Cerebellar cortex (tissue), 1 donor: Measurements from ENCODE around the gene NME1.
"Not testable (repeated sequence)": the region's sequence is repeated elsewhere in the genome, so short reads cannot be mapped to it uniquely, and the experiment has no call there.

Source experiments
- DNase-seq: peaks from one replicate; pipeline ENCODE4 v3.0.0-alpha.2; 2015; ENCODE audit warnings: low spot score

NME1 gene

DNA sequence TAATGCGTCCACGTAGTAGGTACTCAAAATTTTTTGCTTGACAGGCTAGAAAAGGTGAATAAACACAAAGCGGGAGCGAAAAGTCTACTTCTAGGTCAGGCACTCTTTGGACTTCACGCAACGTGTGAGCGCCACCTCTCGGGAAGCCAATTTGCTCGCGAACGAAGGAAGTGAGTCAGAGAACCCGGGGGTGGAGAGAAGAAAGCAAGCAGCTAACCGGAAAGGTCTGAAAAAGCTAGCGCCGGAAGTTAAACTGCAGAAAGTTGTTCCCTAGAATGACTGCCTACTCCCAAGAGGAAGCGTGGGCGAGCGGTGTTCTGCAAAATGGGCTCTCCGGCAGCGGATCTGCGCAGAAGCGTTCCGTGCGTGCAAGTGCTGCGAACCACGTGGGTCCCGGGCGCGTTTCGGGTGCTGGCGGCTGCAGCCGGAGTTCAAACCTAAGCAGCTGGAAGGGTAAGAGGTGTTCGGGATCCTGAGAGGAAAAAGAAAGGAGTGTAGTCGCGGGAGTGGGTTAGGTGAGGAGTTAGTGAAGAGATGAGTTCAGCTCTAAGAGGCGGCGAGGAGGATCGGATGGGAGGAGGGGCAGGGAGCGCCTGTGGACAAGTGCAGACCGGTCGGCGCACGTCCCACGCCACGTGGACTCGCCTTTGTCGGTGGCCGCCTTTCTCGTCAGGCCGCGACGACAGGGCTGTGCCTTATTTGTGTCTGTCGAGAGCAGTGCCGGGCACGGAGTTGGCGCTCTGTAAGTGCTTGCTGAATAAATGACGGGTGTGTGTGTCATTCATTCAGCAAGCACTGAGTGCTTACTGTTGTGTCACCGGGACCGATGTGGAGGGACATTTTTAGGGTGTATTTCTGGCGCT is at the start of gene NME1:
Gene NME1 (plus strand): TSS at position 350 of the 863 bp plus-strand sequence. CDS start 2,096 bp downstream, outside the sequence.
- DNase-seq = peak; percentile 100

DNA sequence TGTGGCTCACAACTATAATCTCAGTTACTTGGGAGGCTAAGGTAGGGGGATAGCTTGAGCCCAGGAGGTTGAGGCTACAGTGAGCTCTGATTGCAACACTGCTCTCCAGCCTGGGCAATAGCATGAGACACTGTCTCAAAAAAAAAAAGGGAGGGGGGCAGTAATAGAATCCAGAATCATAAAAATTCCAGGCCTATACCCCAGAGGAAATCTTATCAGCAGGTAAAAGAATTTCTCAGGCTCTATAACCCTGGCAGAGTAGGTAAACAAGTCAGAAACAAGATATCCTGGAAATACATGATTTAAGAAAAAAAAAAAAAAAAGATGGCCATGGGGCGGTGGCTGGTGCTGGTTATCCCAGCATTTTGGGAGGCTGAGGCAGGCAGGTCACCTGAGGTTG is 45.6 kb upstream of the NME1 start:
- no peak for DNase-seq

DNA sequence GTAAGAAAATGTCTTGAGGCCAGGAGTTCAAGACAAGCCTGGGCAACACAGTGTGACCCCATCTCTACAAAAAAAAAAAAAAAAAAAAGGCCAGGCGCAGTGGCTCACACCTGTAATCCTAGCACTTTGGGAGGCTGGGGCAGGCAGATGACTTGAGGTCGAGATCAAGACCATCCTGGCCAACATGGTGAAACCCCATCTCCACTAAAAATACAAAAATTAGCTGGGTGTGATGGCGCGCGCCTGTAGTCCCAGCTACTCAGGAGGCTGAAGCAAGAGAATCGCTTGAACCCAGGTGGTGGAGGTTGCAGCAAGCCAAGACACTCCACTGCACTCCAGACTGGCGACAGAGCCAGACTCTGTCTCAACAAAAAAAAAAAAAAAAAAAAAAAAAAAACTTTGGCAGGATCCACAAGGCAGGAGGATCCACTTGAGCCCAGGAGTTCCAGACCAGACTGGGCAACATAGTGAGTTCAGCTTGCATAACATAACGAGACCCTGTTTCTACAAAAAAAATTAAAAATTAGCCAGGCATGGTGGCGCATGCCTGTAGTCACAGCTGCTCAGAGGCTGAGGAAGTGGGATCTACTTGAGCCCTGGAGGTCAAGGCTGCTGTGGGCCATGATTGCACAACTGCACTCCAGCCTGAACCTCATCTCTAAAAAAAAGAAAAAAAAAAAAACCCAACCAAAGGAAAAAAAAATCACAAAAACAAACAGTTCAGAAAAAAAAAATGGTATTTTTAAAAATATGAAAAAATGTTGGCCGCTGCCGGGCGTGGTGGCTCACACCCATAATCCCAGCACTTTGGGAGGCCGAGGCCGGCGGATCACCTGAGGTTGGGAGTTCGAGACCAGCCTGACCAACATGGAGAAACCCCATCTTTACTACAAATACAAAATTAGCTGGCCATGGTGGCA is 40.8 kb upstream of the NME1 start:
- DNase-seq = peak; percentile 24

DNA sequence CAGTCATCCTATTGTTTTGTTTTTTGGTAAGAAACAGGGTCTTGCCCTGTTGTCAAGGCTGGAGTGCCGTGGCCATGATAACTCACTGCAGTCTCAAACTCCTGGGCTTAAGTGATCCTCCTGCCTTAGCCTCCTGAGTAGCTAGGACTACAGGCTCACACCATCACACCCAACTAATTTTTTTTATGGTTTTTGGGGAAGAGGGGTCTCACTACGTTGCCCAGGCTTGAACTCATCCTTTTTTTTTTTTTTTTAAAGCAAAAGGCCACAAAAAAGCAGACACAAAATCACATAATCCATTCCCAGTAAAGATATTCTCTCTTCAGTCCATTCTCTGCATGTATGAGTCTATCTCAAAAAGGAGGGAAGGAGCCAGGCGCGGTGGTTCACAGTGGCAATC is 38.2 kb upstream of the NME1 start:
- no peak for DNase-seq

DNA sequence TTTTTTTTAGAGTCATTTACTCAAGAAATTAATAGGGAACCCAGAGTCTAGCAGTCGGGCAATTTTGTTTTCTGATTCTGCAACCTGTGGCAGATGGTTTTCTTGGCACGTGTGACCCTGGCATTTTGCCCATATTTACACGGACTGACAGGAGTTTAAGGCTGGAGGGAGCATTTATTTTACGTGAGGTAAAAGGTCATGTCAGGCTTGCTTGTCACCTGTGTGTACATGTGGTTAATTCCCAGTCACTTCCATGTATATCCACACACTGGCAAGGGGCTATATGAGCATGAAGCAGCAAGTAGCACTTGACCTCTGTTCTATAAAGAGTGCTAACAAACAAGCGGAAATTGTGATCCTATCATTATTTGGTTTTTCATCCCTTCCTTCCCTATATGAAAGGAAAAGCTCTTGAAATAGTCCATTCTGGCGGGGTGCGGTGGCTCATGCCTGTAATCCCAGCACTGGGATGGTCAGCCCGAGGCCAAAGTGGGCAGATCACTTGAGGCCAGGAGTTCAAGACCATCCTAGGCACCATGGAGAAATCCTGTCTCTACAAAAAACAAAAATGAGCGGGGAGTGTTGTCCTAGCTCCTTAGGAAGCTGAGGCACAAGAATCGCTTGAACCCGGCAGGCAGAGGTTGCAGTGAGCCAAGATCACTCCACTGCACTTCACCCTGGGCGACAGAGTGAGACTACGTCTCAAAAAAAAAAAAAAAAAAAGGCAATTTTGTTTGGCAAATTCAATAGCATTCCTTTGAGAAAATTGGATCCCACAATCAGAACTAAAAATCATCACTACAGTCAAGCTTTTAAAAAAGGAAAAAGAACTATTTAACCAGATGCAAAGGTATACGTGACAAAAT is 34.8 kb upstream of the NME1 start:
- DNase-seq = peak; percentile 79

DNA sequence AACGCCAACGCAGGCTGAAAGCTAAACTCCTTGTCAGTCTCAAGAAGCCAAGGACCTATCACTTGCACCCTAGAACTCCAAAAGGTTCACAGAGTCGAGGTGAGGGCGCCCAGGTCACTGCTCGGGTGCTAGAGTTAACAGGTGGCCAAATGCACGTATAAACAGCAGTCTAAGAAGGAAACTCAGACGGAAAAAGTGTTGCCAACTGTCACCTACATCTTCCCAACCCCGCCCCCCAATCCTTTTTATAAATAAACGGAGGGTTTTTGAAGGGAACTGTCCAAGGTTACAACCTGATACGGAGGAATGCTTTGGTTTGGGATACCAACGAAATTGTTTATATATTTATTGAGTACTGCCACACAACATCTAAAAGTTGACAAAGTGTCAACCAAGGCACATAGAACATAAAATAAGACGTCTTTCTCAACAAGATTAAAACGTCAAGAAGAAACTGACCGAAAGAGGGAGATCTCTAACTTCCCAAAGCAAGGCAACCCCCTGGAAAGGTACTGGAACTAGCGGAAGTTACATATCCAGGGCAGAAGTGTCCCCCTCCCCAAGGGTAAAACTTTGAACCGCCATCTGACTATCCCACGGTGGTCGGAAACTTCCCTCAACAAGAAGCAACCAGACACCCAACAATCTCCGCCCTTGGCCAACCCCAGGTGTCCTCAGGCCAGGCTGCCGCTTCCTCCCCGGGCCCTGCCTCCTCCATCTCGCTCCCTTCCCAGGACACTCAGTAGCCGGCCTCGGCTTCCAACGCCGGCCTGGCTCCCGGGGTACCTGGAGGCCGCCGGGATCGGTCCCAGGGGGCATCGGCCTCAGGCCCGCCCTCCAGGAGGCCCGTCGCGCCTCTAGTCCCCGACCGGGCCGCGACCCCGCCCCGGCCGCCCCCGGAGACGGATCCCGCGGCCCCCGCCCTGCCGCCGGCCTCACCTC is 33.7 kb upstream of the NME1 start:
- DNase-seq = peak; percentile 62

DNA sequence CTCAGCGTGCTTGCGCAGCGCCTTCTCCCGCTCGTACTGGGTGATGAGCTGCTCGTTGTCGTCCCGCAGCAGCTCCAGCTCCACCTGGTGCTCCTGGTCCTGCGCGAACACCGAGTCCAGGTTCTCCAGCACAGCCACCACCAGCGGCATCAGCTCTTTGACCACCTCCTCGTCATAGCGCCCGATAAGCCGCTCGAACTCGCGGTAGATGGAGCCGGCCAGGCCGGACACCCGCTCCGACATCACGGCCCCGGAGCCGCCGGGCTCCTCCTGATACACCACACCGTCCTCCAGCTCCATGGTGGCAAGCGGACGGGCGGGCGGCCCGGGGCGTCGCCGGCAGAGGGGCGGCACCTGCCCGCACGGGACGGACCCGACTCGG is 33.0 kb upstream of the NME1 start:
- DNase-seq = peak; percentile 50

DNA sequence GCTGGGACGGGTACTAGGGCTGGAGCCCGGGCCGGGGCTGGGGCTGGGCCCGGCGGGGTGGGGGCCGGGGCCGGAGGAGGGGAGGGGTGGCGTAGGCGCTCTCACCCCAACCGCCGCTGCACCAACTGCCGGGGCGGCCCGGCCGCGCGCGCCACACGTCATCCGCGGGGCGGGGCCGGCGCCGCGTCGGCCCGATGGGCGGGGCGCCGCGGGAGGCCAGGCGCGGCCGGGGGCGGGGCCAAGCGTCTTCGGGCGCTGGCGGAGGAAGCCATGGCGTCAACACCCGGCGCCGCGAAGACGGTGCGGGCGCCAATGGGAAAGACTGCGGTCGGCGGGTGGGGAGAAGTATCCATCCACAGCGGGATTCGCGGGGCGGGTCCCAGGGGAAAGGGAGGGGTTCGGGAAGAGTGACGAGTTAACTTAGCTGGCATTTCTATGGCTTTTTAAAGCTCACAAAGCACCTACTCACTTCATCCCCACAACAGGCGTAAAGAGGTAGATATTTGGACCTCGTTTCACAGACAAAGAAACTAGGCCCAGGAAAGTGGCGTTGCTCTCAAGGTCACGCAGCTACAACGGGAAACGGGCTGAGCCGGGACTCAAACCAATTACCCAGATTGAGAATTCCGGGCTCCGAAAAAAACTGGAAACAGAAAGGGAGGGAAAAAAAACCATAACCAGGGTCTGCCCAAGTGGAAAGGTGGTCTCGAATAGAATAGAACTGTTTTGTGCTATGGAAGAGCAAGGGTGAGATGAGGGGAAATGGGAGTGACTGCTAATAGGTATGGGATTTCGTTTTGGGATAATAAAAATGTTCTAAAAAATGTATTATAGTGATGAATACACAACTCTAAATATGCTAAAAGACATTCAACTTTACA is 32.4 kb upstream of the NME1 start, which contains the start of gene SPAG9:
Gene SPAG9 (minus strand): TSS at position 130 of the 881 bp plus-strand sequence. CDS start 212 bp downstream, outside the sequence.
- DNase-seq = peak; percentile 95

DNA sequence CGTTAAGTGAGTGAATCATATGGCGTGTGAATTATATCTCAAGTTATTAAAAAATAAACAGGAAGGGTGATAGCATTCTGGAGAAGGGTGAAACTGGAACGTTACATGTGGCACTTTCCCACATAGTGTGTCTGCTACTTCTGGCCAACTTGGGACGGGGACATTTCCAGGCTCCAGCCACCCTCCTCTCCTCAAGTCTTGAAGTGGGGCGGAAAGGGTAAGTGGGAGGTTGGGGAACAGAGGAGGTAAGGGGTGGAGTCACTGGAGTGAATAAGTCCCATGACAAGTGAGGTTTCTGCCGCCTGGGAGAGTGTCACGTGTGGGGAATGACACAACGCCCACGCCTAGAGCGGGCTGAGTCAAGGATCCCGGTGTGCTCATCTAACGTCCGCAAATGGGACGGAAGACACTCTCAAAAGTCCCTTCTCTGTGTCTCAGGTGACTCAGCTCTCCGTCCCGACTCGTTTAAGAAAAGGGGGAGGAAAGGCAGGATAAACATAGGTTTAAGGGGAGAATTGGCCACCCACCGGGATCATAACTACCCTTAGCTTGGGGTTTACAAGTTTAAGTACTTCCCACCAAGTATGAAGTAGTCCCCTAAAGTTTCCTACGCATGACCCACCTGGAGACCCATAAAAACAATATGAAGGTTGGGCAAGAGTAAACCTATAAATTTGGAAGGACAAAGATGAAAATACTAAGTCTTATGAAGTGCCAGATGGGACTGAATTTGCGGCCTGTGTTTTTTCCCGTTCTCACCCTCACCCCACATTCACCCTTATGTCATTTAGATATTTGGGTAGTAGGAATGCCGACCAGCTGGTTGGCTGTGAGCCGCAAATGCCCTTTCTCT is 31.5 kb upstream of the NME1 start:
- peak; percentile 92 for DNase-seq

DNA sequence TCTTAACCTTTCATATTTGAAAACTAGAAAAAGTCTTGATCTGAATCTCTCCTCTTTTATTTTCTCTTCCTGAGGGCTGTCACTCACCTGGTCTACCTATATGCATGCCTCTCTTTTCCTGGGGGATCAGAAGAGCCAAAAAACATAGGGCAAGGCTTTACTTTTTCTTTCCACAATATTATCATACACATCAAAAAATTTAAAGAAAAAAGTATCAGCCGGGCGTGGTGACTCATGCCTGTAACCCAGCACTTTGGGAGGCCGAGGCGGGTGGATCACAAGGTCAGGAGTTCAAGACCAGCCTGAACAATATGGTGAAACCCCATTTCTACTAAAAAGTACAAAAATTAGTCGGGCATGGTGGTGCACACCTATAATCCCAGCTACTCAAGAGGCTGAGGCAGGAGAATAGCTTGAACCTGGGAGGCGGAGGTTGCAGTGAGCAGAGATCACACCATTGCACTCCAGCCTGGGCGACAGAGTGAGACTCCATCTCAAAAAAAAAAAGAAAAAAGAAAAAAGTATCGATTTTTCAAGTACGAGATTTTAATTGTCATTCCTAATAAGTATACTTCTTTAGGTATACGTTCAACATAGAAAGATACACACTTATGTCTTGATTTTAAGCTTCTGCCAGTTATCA is 30.8 kb upstream of the NME1 start:
- not testable (repeated sequence) for DNase-seq

DNA sequence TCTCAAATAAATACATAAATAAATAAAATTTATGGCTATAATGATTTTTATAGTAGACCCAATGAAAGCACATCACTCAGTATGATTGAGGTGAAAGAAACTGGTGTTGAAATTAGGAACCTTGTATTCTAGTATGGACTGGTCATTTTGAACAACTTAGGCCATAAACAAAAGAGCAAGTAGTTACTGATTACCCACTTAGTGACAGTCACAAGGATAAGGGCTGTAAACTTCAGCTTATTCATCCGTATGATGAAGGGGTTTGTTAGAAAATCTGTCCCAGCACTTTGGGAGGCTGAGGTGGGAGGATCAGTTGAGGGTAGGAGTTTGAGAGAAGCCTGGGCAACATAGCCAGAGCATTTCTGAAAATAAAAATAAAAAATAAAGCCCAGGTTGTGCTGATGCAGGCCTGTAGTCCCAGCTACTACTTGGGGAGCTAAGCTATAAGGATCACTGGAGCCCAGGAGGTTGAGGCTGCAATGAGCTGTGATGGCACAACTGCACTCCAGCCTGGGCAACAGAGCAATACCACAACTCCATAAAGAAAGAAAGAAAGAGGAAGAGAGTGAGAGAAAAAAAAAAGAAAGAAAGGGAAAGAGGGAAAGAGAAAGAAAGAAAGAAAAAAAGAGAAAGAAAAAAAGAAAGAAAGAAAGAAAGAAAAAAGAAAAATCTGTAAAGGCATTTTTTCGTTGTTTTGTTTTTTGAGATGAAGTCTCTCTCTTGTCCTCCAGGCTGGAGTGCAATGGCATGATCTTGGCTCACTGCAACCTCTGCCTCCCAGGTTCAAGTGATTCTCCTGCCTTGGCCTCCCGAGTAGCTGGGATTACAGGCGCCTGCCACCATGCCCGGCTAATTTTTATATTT is 28.5 kb upstream of the NME1 start:
- no peak for DNase-seq

DNA sequence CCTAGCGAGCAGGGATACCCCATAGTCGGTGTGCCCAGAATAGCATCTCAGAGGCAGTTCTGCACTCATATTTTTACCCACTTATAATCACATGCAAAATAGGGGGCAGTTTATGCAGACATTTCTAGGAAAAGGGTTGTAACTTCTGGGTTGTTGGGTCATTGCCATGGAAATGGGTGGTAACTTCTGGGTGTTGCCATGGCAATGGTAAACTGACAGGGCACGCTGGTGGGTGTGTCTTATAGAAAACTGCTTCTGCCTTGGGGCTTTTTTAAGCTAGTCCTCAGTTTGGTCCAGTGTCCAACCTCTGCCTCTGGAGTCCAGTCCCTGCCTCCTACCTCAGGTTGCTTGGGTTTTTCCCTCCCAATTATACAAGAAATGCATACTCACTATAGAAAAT is 25.3 kb upstream of the NME1 start:
- DNase-seq = no peak

DNA sequence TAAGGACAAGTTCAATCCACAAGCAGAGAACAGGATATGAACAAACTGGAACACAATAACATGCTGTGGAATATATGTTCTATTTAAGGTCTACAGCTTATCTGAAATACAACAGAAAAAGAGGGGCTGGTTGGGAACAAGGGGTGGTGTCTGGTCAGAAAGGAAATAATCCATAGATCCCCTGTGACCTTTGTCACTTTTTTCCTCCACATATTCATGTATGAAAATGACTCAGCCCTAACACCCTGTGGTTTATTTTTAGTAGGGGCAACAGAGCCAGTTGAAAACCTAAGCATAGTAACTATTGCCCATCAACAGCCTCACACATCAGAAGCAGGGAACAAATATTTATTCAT is 20.4 kb upstream of the NME1 start:
- no peak for DNase-seq

DNA sequence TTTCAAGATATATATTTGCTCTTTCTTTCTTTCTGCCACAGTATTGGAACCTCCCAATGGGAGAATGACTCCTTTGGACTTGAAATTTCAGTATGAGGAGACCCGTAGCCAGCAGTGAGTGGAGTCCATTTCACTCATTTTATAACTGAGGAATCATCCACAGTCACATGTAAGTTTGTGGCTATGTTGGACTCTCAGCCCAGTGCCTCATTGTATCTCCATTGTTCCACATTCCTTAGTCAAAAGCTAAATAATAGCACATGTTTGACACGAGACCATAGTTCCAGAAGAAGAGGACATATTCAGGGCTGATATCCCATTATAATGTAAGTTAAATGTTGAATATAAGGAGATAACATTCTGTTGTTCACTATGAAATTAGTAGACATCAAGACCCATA is 20.0 kb upstream of the NME1 start:
- no peak for DNase-seq

DNA sequence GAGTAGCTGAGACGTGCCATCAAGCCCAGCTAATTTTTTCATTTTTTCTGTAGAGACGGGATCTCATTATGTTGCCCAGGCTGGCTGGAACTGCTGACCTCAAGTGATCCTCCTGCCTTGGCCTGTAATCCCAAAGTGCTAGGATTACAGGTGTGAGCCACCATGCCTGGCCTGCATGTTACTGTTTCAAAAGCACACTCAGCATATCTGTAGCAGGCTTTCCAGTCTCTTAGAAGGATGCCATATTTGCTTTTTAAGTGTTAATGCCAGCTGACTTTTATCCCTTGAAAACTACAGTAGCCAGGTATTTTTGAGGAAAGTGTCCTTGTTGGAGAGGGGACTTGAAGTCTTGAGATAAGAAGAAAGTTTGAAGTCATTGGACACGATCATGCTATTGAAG is 17.4 kb upstream of the NME1 start:
- DNase-seq = no peak

DNA sequence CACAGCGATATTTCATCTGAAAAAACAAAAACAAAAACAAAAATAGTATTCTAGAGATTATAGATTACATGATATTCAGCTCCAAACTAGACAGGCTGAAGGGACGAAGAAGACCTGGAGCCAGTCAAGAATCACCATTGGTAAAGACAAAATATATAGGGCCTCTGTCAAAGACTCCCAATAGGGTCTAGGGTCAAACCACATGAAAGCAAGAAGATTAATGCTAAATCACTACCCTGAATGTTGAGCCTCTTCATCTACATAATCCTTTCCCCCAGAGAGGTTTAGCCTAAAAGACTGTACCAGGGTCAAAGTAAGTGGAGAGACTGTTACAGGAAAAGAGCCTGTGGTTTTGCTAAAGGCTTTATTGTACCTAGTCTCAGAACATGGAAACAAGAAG is 10.8 kb upstream of the NME1 start:
- DNase-seq = no peak

DNA sequence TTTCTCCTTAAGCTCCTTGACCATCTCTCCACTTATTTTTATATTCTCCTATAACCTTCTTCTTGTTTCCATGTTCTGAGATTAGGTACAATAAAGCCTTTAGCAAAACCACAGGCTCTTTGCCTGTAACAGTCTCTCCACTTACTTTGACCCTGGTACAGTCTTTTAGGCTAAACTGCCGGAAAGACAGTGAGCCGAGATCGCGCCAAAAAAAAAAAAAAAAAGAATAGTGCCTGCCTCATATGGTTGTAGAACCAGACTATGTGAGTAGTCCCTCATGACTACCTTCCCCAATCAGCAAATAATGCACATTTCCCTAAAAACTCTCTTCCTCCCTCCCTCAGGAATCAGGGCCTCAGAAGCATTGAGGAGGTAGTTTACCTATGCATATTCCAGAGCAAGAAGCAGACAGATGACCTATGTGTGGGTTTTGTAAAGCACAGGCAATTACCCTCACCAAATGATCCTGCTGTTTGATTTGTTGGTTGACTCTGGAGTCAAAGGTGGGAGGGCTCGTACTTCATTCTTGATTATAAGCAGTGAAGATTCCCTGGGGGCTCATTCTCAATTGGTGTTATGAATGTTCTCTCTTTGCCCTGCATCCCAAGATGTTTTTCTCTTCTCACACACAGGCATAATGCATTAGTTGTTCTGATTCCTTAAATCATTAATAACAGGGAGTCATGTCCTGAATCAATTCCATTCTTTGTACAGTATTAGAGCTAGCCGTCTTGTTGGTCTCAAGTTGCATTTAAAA is 8.9 kb upstream of the NME1 start:
- no peak for DNase-seq
